SKM-1 treated with dmso at 0.1 percent for 144 hours (cell line): ENCODE results near the gene NPNT.
"Not testable (repeated sequence)": the region's sequence is repeated elsewhere in the genome, so short reads cannot be mapped to it uniquely, and the experiment has no call there.

Source experiments
- DNase-seq: peaks from one replicate; lab custom pipeline; 2025; ENCODE audit not compliant: unreplicated experiment; lab: John Stamatoyannopoulos, UW

NPNT gene

GRCh38 chr4:105894660-105895582 lies at the start of gene NPNT:
NPNT (plus strand) TSS chr4:105895471; CDS start chr4:105895653, 182 bp downstream.
- no peak for DNase-seq

GRCh38 chr4:105845559-105845958 lies 49.7 kb upstream of the NPNT start:
- no peak for DNase-seq

- DNase-seq = not testable (repeated sequence)
Observed at GRCh38 chr4:105848359-105848758, 46.9 kb upstream of the NPNT start.

- DNase-seq = no peak
Observed at GRCh38 chr4:105851196-105851595, 44.1 kb upstream of the NPNT start.

- DNase-seq = not testable (repeated sequence)
Observed at GRCh38 chr4:105852230-105852629, 43.0 kb upstream of the NPNT start.

GRCh38 chr4:105858466-105859040 lies 36.7 kb upstream of the NPNT start:
- DNase-seq = no peak

GRCh38 chr4:105859233-105859632 lies 36.0 kb upstream of the NPNT start:
- DNase-seq = no peak

GRCh38 chr4:105870963-105871362 lies 24.3 kb upstream of the NPNT start:
- no peak for DNase-seq

- no peak for DNase-seq
Observed at GRCh38 chr4:105871997-105872396, 23.3 kb upstream of the NPNT start.

- DNase-seq = no peak
Observed at GRCh38 chr4:105875233-105875632, 20.0 kb upstream of the NPNT start.

GRCh38 chr4:105878668-105879067 lies 16.6 kb upstream of the NPNT start:
- no peak for DNase-seq

- no peak for DNase-seq
Observed at GRCh38 chr4:105887508-105887907, 7.8 kb upstream of the NPNT start.

GRCh38 chr4:105895583-105896460 lies 551 bp downstream of the NPNT start:
- no peak for DNase-seq

- no peak for DNase-seq
Observed at GRCh38 chr4:105896461-105896942, 1.2 kb downstream of the NPNT start.

GRCh38 chr4:105896984-105897775 lies 1.9 kb downstream of the NPNT start:
- DNase-seq = no peak

GRCh38 chr4:105900541-105900940 lies 5.3 kb downstream of the NPNT start:
- DNase-seq = no peak

- no peak for DNase-seq
Observed at GRCh38 chr4:105902550-105903262, 7.4 kb downstream of the NPNT start.

GRCh38 chr4:105909787-105910281 lies 14.6 kb downstream of the NPNT start:
- no peak for DNase-seq

GRCh38 chr4:105911426-105911825 lies 16.2 kb downstream of the NPNT start:
- DNase-seq = no peak

GRCh38 chr4:105912633-105913032 lies 17.4 kb downstream of the NPNT start:
- DNase-seq = no peak
